SKM-1 treated with dmso at 0.1 percent for 144 hours (cell line): ENCODE results near the gene PARN.

Experiments used
- DNase-seq: peaks from one replicate; lab custom pipeline; 2025; ENCODE audit not compliant: unreplicated experiment; lab: John Stamatoyannopoulos, UW

Gene PARN

GRCh38 chr16:14530046-14530445 lies 100.0 kb downstream of the PARN start:
- DNase-seq = no peak

GRCh38 chr16:14529010-14529669 lies 100.9 kb downstream of the PARN start:
- peak; percentile 39 for DNase-seq

- DNase-seq = no peak
Observed at GRCh38 chr16:14528306-14528705, 101.8 kb downstream of the PARN start.

- DNase-seq = no peak
Observed at GRCh38 chr16:14527411-14528044, 102.5 kb downstream of the PARN start.

GRCh38 chr16:14525596-14525995 lies 104.5 kb downstream of the PARN start:
- no peak for DNase-seq

- no peak for DNase-seq
Observed at GRCh38 chr16:14524979-14525378, 105.1 kb downstream of the PARN start.

- no peak for DNase-seq
Observed at GRCh38 chr16:14523632-14524031, 106.4 kb downstream of the PARN start.

GRCh38 chr16:14522671-14523070 lies 107.4 kb downstream of the PARN start:
- no peak for DNase-seq

GRCh38 chr16:14520753-14521152 lies 109.3 kb downstream of the PARN start:
- DNase-seq = no peak

- DNase-seq = no peak
Observed at GRCh38 chr16:14514967-14515366, 115.1 kb downstream of the PARN start.

- no peak for DNase-seq
Observed at GRCh38 chr16:14513389-14514107, 116.5 kb downstream of the PARN start.

GRCh38 chr16:14511800-14512135 lies 118.3 kb downstream of the PARN start:
- DNase-seq = no peak

- no peak for DNase-seq
Observed at GRCh38 chr16:14510939-14511799, 118.9 kb downstream of the PARN start.

- DNase-seq = no peak
Observed at GRCh38 chr16:14510581-14510938, 119.5 kb downstream of the PARN start.

GRCh38 chr16:14509675-14510132 lies 120.4 kb downstream of the PARN start:
- no peak for DNase-seq

GRCh38 chr16:14509055-14509454 lies 121.0 kb downstream of the PARN start:
- no peak for DNase-seq

- DNase-seq = no peak
Observed at GRCh38 chr16:14505846-14506245, 124.2 kb downstream of the PARN start.

GRCh38 chr16:14502932-14503741 lies 126.9 kb downstream of the PARN start:
- no peak for DNase-seq

GRCh38 chr16:14502256-14502875 lies 127.7 kb downstream of the PARN start:
- DNase-seq = no peak
